ENCODE measurements around the gene LHB.

Gene LHB

DNA sequence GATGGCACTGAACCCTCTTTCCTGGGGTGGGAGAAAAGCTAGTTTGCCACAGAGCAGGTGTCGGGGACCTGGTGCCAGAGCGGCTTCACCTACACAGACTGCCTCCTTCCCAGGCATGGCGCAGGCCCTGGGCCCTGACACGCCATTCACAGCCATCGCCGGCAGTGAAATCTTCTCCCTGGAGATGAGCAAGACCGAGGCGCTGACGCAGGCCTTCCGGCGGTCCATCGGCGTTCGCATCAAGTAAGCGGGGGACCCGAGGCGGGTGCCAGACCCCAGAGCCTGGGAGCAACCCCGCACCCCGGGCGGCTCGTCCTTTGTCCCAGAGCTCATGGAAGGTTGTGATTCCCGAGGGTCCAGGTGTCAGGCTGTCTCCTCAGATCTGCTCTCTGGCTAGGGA is 10.0 kb downstream of the LHB start:
- no peak for DNase-seq (ENCODE audit: extremely low spot score)
- TF ChIP-seq, protein P1, sequence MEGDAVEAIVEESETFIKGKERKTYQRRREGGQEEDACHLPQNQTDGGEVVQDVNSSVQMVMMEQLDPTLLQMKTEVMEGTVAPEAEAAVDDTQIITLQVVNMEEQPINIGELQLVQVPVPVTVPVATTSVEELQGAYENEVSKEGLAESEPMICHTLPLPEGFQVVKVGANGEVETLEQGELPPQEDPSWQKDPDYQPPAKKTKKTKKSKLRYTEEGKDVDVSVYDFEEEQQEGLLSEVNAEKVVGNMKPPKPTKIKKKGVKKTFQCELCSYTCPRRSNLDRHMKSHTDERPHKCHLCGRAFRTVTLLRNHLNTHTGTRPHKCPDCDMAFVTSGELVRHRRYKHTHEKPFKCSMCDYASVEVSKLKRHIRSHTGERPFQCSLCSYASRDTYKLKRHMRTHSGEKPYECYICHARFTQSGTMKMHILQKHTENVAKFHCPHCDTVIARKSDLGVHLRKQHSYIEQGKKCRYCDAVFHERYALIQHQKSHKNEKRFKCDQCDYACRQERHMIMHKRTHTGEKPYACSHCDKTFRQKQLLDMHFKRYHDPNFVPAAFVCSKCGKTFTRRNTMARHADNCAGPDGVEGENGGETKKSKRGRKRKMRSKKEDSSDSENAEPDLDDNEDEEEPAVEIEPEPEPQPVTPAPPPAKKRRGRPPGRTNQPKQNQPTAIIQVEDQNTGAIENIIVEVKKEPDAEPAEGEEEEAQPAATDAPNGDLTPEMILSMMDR (IDR thresholded peaks at IDR 0.05; ENCODE audit: control extremely low read depth, extremely low read depth, low read depth, missing control alignments), result no peak
- CTCF ChIA-PET, result interaction anchor here (1.2 to 2.8 kb wide), 2 partner anchors 12 to 14 kb away, joined by 6 to 14 read pairs; partner anchors contain the start of genes GYS1 and RUVBL2
- POLR2A ChIA-PET, result no interaction called here

DNA sequence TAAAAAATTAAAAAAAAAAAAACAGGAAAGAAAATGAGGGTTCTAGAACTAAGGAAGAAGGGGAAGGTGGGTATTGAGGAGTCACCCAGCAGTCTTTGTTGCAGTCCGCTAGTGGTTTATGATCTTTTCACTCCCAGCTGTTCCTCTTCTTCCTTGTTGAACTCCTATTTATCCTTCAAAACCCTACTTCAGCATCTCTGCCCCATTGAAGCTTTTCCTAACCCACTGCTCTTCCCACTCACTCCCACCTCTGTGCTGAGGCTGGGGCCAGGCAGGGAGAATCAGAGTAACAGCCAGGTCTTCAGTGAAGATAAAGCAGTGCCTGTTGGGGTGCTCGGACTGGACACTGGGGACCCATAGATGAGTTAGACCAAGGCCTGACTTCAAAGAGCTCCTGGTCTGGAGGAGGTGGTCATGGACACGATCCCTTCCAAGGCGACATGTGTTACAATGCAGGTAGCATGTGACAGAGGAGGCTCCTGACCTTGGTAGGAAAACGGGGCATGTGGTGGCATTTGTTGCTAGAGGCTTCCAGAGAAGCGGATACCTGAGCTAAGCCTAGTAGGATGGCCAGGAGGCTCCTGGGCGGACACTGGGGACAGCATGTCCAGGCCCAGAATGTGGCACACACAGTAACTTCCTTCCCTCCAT is 11.8 kb downstream of the LHB start:
- POLR2A ChIA-PET, result interaction anchor here (1.1 kb wide), 1 partner anchor 11 kb away, joined by 13 read pairs; the partner anchor contains the start of gene RUVBL2
- TF ChIP-seq, protein P1 (IDR thresholded peaks at IDR 0.05; ENCODE audit: control extremely low read depth, extremely low read depth, low read depth, missing control alignments), result no peak
- CTCF ChIA-PET, result interaction anchor here (4.8 kb wide), 1 partner anchor 12 kb away, joined by 22 read pairs; the partner anchor contains the start of genes GYS1 and RUVBL2
- DNase-seq (ENCODE audit: extremely low spot score), result no peak

DNA sequence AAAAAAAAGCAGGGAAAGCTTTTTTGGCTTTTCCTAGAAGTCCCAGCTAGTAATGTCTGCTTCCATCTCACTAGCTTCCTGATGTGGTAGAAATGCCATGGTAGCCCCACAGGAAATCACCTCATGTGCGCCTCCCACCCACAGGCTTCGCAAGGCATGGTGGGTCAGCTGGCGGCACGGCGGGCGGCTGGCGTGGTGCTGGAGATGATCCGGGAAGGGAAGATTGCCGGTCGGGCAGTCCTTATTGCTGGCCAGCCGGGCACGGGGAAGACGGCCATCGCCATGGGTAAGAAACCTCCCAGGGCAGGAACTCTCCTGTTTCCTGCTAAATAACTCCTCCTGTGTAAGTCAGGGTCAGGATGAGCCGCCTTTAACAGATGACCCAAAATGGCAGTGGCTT is 12.8 kb downstream of the LHB start:
- TF ChIP-seq, protein P1 (IDR thresholded peaks at IDR 0.05; ENCODE audit: control extremely low read depth, extremely low read depth, low read depth, missing control alignments), result no peak
- DNase-seq (ENCODE audit: extremely low spot score), result no peak
- POLR2A ChIA-PET, result interaction anchor here (0.6 to 1.1 kb wide), 3 partner anchors 8 to 10 kb away, joined by 3 to 13 read pairs (median 3); partner anchors contain the start of gene RUVBL2
- CTCF ChIA-PET, result interaction anchor here (1.1 to 4.8 kb wide), 3 partner anchors 11 to 221 kb away, joined by 3 to 22 read pairs (median 6); partner anchors contain the start of genes GYS1 and RUVBL2

DNA sequence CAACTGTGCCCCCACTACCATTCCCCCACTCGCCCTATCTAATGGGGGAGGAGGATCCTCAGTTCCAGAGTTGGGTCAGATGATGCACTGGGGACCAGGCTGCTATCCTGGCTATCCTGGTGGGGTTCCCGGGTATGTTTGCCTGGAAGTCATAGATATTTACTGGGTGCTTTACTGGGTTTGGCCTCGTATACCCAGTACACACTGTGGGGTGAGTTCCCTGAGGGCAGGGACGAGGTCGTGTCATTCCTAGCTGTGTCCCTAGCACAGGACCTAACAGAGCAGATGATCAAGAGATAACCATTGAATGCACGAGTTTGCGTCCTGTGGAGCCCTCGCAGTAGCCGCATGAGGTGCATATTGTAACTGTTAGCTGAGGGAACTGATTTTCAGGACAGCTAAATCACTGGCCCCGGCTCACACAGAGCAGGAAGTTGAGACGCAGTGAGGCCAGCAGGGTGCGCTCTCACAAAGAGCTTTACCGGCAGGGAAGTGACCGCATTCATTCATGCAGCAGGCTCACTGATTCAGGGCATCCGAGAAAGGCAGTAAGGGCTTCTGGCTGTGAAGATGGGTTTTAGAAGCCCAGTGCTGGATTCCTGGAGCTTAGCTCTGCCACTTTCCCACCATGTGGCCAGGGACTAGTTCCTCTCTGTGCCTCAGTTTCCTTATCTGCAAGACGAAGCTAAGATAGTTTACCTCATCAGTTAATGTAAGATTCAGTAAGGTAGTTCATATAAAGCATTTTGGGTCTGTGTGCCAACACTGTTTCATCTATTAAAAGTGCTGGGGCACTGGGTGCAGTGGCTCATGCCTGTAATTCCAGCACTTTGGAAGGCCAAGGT is 17.2 kb downstream of the LHB start:
- TF ChIP-seq, protein P1 (IDR thresholded peaks at IDR 0.05; ENCODE audit: control extremely low read depth, extremely low read depth, low read depth, missing control alignments), result peak; percentile 81
- CTCF ChIA-PET, result interaction anchor here (0.6 to 4.7 kb wide), 35 partner anchors 9 to 226 kb away, joined by 3 to 45 read pairs (median 4); partner anchors contain the start of genes BAX, CGB2, HRC and LHB
- peak; percentile 54 for DNase-seq (ENCODE audit: extremely low spot score)
- POLR2A ChIA-PET, result interaction anchor here (0.5 to 1.1 kb wide), 3 partner anchors 20 to 127 kb away, joined by 3 to 4 read pairs (median 3); partner anchors contain the start of gene PPP1R15A

DNA sequence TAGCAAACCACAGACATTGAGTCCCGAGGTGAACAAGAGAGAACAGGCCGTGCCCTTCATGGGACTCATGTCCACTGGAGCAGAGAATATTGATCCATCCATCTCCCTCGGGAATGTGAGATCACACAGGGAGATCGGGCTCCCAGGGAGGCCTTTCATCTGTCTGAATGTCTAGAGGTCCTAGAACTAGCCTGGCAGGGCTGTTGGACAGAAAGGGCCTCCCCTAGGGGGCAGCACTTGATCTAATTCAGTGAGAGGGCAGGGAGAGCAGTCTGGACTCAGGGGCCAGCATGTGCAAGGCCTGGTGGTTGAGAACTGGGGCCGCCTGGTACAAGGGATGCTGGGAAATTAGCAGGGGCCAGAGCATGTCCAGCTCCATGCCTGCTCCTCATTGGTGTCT is 18.9 kb downstream of the LHB start:
- DNase-seq (ENCODE audit: extremely low spot score), result peak; percentile 54
- ChIA-PET POLR2A (no interaction called here), CTCF (interaction anchor here (0.8 to 4.7 kb wide), 12 partner anchors 9 to 411 kb away, joined by 3 to 45 read pairs (median 4); a partner anchor contains a TSS)
- TF ChIP-seq, protein P1 (IDR thresholded peaks at IDR 0.05; ENCODE audit: control extremely low read depth, extremely low read depth, low read depth, missing control alignments), result peak; percentile 41

DNA sequence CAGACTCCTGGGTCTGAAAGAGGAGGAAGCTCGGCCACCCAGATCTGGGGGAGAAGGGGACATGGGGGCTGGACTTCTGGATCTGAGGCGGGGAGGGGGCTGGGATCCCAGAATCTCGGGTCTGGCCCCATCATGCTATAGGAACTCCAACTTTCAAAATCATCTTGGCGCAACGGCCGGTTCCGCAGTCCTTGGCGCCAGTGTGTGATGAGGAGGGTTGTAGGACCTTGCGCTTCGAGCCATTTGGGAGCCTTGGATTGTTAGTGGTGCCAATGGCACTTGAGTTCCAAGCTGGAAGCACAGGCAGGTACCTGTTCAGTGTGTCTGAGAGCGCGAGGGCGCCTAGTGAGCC is 22.9 kb downstream of the LHB start:
- CTCF ChIA-PET, result interaction anchor here (0.7 to 4.5 kb wide), 28 partner anchors 9 to 449 kb away, joined by 3 to 129 read pairs (median 6); partner anchors contain the start of genes DHDH, FTL, LIN7B and NUCB1
- POLR2A ChIA-PET, result interaction anchor here (0.6 to 2.3 kb wide), 11 partner anchors 10 to 375 kb away, joined by 3 to 29 read pairs (median 7); partner anchors contain the start of genes FTL, PPP1R15A, RPL18 and SPHK2
- no peak for DNase-seq (ENCODE audit: extremely low spot score)
- TF ChIP-seq, protein P1 (IDR thresholded peaks at IDR 0.05; ENCODE audit: control extremely low read depth, extremely low read depth, low read depth, missing control alignments), result no peak
